Muscle layer of colon (tissue), 2 donors: ENCODE data around the gene SUSD4.

ENCODE experiments used
- H3K27ac ChIP-seq: one replicate; pipeline ENCODE4 v1.7.0; 2013; ENCODE audit warnings: low read depth, mild to moderate bottlenecking, low read length, moderate library complexity
- H3K27me3 ChIP-seq, 2 donors: one replicate each; pipeline ENCODE4 v1.7.0; 2013; ENCODE audit warnings: low read length in 2 of 2, mild to moderate bottlenecking in 2 of 2; ENCODE audit not compliant: insufficient read depth in 2 of 2, control insufficient read depth in 1 of 2
- H3K36me3 ChIP-seq: one replicate; pipeline ENCODE4 v1.7.0; 2013; ENCODE audit warnings: mild to moderate bottlenecking, low read length; ENCODE audit not compliant: insufficient read depth
- H3K4me1 ChIP-seq: one replicate; pipeline ENCODE4 v1.7.0; 2013; ENCODE audit warnings: mild to moderate bottlenecking, low read length; ENCODE audit not compliant: insufficient read depth
- H3K4me3 ChIP-seq, 2 donors: one replicate each; pipeline ENCODE4 v1.7.0; 2013; ENCODE audit warnings: low read length in 2 of 2, low read depth in 1 of 2, mild to moderate bottlenecking in 1 of 2, moderate library complexity in 1 of 2
- H3K9ac ChIP-seq: one replicate; pipeline ENCODE4 v1.7.0; 2013; ENCODE audit warnings: low read length
- H3K9me3 ChIP-seq: one replicate; pipeline ENCODE4 v1.7.0; 2013; ENCODE audit warnings: mild to moderate bottlenecking, low read length
- donor health status: abdominal sarcoma.
- donor health status: Adenocarcinoma of cecum.

SUSD4 gene

GRCh38 chr1:223394242-223394641, 30.3 kb upstream of the SUSD4 start:
- no peaks in the 10 kb centered on the region for H3K9me3 ChIP-seq
- no peak overlapping the region for H3K4me3 ChIP-seq
- no peak overlapping the region for H3K27ac ChIP-seq
- H3K9ac ChIP-seq = no peak overlapping the region
- H3K4me1 ChIP-seq = no peaks in the 10 kb centered on the region
- peaks cover 0 to 30% of the 10 kb centered on the region in 2 donors for H3K27me3 ChIP-seq
- H3K36me3 ChIP-seq = no peaks in the 10 kb centered on the region

- Histone ChIP-seq H3K9me3 (no peaks in the 10 kb centered on the region), H3K36me3 (no peaks in the 10 kb centered on the region), H3K9ac (no peak within 1 kb of the TSS), H3K4me1 (no peaks in the 10 kb centered on the region), H3K4me3 (peak within 1 kb of the TSS; percentile 32 to 42), H3K27ac (no peak within 1 kb of the TSS), H3K27me3 (peaks cover 0 to 30% of the 10 kb centered on the region in 2 donors)
These were observed 29.6 kb upstream of the SUSD4 start, which contains the start of gene CCDC185 for GRCh38 chr1:223393275-223394214. TSS of gene CCDC185 (plus strand) at chr1:223393415. CDS start at chr1:223393476, 61 bp downstream.

- no peaks in the 10 kb centered on the region for H3K36me3 ChIP-seq
- no peak overlapping the region for H3K4me3 ChIP-seq
- H3K27ac ChIP-seq = no peak overlapping the region
- no peaks in the 10 kb centered on the region for H3K9me3 ChIP-seq
- H3K27me3 ChIP-seq = peaks cover 0 to 30% of the 10 kb centered on the region in 2 donors
- no peak overlapping the region for H3K9ac ChIP-seq
- no peaks in the 10 kb centered on the region for H3K4me1 ChIP-seq
These were observed 26.6 kb upstream of the SUSD4 start for GRCh38 chr1:223390618-223391017.

GRCh38 chr1:223386013-223386412, 22.0 kb upstream of the SUSD4 start:
- no peak overlapping the region for H3K9ac ChIP-seq
- no peak overlapping the region for H3K27ac ChIP-seq
- no peaks in the 10 kb centered on the region for H3K4me1 ChIP-seq
- no peak overlapping the region for H3K4me3 ChIP-seq
- no peaks in the 10 kb centered on the region for H3K36me3 ChIP-seq
- H3K27me3 ChIP-seq = peaks cover 0 to 2% of the 10 kb centered on the region in 2 donors
- no peaks in the 10 kb centered on the region for H3K9me3 ChIP-seq

GRCh38 chr1:223378754-223379153, 14.8 kb upstream of the SUSD4 start:
- no peak overlapping the region for H3K9ac ChIP-seq
- no peak overlapping the region for H3K27ac ChIP-seq
- no peaks in the 10 kb centered on the region for H3K4me1 ChIP-seq
- no peaks in the 10 kb centered on the region for H3K36me3 ChIP-seq
- peaks cover 5% of the 10 kb centered on the region for H3K9me3 ChIP-seq
- H3K27me3 ChIP-seq = no peaks in the 10 kb centered on the region
- no peak overlapping the region for H3K4me3 ChIP-seq

- no peak overlapping the region for H3K4me3 ChIP-seq
- no peaks in the 10 kb centered on the region for H3K36me3 ChIP-seq
- no peaks in the 10 kb centered on the region for H3K27me3 ChIP-seq
- H3K4me1 ChIP-seq = no peaks in the 10 kb centered on the region
- H3K9me3 ChIP-seq = peaks cover 5% of the 10 kb centered on the region
- no peak overlapping the region for H3K9ac ChIP-seq
- no peak overlapping the region for H3K27ac ChIP-seq
These were observed 10.2 kb upstream of the SUSD4 start for GRCh38 chr1:223374064-223374610.

GRCh38 chr1:223364685-223365382, 858 bp upstream of the SUSD4 start:
- H3K27ac ChIP-seq = no peak overlapping the region
- H3K9ac ChIP-seq = no peak overlapping the region
- H3K9me3 ChIP-seq = no peaks in the 10 kb centered on the region
- peaks cover 0 to 16% of the 10 kb centered on the region in 2 donors for H3K27me3 ChIP-seq
- peaks cover 5% of the 10 kb centered on the region for H3K4me1 ChIP-seq
- H3K36me3 ChIP-seq = no peaks in the 10 kb centered on the region
- H3K4me3 ChIP-seq = peak overlapping the region; percentile 20 to 47

GRCh38 chr1:223363057-223363855, 720 bp downstream of the SUSD4 start:
- no peak overlapping the region for H3K9ac ChIP-seq
- peaks cover 5% of the 10 kb centered on the region for H3K4me1 ChIP-seq
- H3K27ac ChIP-seq = no peak overlapping the region
- no peaks in the 10 kb centered on the region for H3K9me3 ChIP-seq
- H3K27me3 ChIP-seq = peaks cover 0 to 16% of the 10 kb centered on the region in 2 donors
- H3K36me3 ChIP-seq = no peaks in the 10 kb centered on the region
- H3K4me3 ChIP-seq = peak overlapping the region; percentile 50 to 64

GRCh38 chr1:223358826-223359225, 5.2 kb downstream of the SUSD4 start:
- Histone ChIP-seq H3K4me3 (no peak overlapping the region), H3K9me3 (no peaks in the 10 kb centered on the region), H3K36me3 (no peaks in the 10 kb centered on the region), H3K4me1 (peaks cover 5% of the 10 kb centered on the region), H3K9ac (no peak overlapping the region), H3K27ac (no peak overlapping the region), H3K27me3 (peaks cover 0 to 8% of the 10 kb centered on the region in 2 donors)

GRCh38 chr1:223355699-223356098, 8.3 kb downstream of the SUSD4 start:
- no peak overlapping the region for H3K4me3 ChIP-seq
- H3K36me3 ChIP-seq = no peaks in the 10 kb centered on the region
- H3K4me1 ChIP-seq = no peaks in the 10 kb centered on the region
- no peak overlapping the region for H3K9ac ChIP-seq
- H3K27ac ChIP-seq = no peak overlapping the region
- no peaks in the 10 kb centered on the region for H3K9me3 ChIP-seq
- no peaks in the 10 kb centered on the region for H3K27me3 ChIP-seq

GRCh38 chr1:223353939-223354338, 10.0 kb downstream of the SUSD4 start:
- Histone ChIP-seq H3K27ac (no peak overlapping the region), H3K4me1 (no peaks in the 10 kb centered on the region), H3K27me3 (no peaks in the 10 kb centered on the region), H3K9me3 (no peaks in the 10 kb centered on the region), H3K9ac (no peak overlapping the region), H3K4me3 (no peak overlapping the region), H3K36me3 (no peaks in the 10 kb centered on the region)
